ENCODE results near the gene FCSK.

DNA sequence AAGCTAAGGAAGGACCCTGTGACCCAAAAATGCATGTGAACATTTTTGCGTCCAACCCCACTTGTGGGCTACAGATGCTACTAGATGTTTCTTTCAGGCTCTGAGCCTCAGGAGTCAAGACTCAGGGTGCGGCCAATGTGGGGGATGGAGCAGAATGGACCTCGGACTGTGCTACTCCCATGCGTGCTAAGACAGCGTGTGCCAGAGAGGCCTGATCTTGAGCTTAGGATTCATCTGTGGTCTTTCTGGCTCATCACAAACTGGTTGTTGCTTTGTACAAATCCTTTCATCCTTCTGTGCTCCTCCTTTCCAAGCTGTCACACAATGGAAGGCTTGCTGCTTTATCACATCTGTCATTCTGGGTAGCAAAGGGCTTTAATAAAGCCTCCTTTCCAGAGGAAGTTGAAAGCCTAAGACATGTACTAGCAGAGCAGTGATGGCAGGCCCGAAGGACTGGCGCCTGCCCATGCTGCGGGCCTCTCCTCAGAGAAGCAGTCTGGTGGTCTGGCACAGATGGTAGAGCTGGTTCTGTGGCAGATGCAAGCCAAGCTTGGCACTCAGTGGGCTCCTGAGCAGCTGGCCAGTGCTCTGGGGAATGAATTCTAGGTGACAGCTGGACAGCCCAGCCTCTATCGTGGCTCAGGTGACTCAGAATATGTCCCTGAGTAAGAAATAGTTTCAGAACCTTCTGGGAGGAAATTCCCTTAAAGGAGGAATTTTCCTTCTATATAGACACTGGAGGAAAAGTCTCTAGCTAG, 41.2 kb downstream of the FCSK start:
- no peak for TF ChIP-seq POLR2A (IDR thresholded peaks at IDR 0.05)
- TF ChIP-seq, protein P1, sequence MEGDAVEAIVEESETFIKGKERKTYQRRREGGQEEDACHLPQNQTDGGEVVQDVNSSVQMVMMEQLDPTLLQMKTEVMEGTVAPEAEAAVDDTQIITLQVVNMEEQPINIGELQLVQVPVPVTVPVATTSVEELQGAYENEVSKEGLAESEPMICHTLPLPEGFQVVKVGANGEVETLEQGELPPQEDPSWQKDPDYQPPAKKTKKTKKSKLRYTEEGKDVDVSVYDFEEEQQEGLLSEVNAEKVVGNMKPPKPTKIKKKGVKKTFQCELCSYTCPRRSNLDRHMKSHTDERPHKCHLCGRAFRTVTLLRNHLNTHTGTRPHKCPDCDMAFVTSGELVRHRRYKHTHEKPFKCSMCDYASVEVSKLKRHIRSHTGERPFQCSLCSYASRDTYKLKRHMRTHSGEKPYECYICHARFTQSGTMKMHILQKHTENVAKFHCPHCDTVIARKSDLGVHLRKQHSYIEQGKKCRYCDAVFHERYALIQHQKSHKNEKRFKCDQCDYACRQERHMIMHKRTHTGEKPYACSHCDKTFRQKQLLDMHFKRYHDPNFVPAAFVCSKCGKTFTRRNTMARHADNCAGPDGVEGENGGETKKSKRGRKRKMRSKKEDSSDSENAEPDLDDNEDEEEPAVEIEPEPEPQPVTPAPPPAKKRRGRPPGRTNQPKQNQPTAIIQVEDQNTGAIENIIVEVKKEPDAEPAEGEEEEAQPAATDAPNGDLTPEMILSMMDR (IDR thresholded peaks at IDR 0.05) = no peak

Measured in testis (tissue), 2 donors.